Stimulated activated CD8-positive, alpha-beta memory T cell treated with anti-CD3 and anti-CD28 coated beads, Interleukin-2, amount 100 ng/mL, for 1 hour (primary cell): ENCODE measurements around the gene ELOVL2.
"Not testable (repeated sequence)": the region's sequence is repeated elsewhere in the genome, so short reads cannot be mapped to it uniquely, and the experiment has no call there.

Source experiments
- DNase-seq, 2 donors: peaks; one replicate each; pipeline ENCODE4 v3.0.0-alpha.2; 2020; ENCODE audit warnings: low read depth in 2 of 2

ELOVL2 gene

DNA sequence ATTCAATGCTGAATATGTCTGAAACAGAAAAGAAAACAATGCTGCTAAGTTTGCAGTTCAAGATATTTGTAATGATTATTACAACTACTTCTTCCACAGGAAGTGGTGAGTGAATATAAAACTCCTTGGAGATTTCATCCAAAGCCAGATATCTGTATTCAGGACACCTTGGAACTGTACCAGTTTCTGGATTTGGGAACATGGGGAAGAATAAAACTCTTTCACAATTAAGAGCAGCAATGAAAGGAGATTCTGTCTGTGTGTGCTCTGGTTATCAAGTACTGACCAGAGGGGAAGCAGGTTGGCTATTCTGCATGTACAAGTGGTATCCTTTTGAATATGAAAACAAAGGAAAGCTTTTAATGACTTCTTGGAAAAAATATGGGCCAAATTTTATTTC lies 21.1 kb downstream of the ELOVL2 start:
- no peak for DNase-seq

DNA sequence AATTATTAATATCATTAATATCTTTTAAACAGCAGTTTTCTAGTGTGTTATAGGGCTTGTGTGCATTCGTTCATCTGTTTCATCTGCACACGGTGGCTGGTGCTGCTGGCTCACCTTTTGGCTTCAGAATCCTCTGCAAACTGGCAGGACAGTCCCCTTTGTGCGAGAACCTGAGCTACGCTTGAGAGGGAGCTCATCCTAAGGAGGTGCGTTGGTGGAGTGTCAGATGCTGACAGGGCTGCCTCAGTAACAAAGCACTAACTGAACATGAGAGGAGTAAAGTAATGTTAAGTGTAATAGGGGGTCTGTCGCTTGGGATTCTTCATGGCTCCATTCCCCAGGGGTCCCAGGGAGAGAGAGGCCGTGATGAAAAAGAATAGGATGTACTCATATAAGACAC lies 22.4 kb downstream of the ELOVL2 start:
- DNase-seq = no peak

DNA sequence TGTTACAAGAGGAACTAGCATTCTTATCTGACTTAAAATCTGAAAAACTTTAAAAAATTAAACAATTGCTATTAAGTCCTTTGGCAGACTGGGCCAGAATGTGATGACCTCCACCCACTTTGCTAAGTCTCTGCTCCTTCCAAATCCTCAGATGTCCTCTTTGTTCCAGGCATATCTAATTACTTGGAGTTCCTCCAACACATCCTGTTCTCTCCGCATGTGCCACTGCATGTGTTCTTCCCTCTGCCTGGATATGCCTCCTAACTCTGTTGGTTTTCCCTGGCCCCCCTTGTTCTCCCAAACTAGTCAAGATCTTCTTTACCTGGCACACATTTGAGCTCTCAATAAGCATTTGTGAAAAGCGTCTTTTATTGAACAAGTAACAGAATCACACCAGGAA lies 23.1 kb downstream of the ELOVL2 start:
- no peak for DNase-seq

DNA sequence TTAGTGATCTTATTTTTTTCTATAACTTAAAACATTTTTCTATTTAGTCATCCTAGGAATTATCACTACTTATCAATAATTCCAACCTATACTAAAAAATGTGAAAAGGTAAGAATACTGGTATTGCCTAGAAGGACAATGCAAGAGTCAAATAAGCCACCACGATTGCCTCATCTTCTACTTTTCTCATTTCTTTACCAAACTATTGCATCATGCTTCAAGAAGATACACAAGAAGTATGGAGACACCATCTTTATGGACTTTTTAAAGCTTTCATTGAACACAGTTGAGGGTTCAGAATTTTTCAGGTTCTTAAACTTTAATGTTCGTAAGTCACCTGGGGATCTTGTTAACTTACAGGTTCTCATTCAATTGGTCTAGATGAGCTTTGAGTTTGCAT lies 25.9 kb downstream of the ELOVL2 start:
- no peak for DNase-seq

DNA sequence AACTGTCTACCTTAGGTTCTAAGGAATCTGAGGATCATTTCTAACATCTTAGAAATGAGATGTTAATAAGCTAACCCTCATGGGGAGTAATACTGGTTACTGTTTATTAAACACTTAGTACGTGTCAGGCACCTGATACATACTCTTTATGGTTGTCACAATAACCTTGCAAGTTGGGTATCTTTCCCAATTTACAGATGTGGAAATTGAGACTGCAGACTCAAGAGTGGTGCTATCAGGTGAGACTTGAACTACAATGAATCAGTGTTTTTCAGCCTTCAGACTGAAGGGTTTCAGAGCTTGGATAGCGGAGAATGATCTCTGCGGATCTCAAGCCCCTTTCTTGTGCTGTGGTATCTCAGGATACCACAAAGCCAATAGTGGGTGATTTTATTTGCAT lies 27.0 kb downstream of the ELOVL2 start:
- no peak for DNase-seq

DNA sequence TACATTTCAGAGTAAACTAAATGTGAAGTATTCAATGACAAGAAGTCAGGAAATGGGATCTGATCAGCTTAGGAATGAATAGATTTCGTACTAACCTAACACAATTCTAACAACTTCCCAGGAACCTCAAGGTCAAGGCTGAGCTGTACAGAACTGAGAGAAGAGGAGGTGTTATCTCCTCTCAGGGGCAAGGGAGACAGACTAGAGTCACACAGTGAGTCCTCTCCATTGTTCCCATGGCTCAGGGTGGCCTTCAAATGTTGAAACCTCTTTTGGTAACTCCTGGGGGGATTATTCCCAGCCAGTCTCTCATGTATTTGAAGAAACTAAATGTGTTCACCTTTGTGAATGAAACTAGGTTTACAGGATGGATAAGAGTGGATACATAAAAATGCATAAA lies 27.7 kb downstream of the ELOVL2 start:
- DNase-seq = no peak

DNA sequence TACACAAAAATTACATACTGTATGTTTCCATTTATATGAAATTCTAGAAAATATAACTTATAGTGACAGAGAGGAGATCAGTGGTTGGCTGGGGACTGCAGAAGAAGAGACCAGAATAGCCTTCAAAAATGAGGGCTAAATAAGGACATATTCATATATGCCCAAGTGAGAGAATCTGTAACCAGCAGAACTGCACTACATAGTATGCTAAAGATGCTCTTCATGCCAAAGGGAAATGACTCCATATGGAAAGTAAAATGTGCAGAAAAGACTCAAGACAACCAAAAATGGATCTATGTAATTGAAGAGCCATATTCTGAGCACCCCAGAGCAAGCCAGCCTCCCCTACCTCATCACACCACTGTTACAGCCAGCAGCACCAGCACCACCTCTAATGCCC lies 29.0 kb downstream of the ELOVL2 start:
- DNase-seq = no peak

DNA sequence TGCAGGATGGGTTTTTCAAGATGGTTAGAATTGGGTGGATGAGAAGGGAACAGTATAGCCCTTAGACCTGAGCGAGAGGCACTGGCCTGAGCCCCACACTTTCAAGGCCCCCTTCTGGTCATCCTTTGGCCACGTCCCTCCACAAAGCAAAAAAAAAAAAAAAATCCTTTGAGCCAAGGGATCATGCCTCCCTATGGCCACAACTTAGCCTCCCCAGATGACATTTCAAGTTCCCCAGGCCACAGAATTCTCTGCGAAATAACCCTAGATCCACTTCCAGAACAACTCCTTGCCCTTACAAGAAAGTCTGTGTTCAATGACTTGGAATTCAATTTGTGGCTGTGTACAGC lies 30.4 kb downstream of the ELOVL2 start:
- no peak for DNase-seq

DNA sequence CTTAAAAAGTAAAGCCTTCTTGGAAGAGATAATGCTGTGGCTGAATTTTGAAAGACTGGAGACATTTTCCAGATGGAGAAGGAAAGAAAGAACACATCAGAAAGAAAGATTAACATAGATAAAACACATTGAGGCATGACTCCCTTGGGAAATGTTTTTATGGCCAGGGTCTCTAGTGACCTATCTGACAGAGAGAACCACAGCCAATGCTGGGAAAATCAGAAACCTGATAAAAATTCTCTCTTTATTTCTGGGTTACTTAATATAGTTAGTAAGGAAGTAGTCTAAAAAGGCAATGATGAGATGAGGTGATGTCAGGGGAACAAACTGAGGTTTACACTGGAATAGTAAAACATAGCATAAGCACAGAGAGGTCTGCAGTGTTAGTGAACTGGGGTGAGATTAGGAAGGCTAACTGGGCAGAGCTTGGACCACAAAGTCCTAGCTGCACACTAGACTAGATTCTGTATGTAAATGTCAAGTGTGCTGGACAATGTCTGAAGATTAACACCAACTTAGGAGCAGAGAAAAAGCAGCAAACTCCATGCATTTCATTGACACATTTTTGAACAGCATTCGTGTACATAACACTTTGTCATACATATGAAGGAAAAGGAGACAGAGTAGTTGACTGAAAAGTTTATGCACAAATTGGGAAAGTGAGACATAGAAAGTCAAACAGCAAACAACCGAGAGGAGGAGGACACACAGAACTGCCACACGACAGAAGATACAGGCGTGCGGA lies 31.0 kb downstream of the ELOVL2 start:
- no peak for DNase-seq

DNA sequence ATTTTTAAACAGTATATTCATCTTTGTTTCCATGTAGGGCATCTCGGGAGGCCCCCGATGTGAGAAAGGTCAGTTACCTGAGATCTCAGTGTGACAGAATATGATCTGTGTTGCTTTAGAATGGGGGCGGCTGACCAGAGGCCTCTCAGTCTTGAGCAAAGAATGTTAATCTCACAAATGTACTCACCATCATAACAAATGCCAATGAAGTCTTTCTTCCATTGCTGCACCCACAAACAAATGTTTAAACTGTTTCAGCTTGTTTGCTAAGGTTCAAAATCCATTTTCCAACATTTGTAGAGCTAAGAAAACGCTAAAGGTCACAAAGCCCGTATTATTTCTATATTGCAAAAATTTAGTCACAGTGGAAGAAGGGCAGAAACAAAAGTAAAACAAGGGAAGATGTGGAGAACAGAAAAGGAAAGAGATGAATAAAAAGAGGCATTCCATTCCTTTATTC lies 31.8 kb downstream of the ELOVL2 start:
- DNase-seq = no peak

DNA sequence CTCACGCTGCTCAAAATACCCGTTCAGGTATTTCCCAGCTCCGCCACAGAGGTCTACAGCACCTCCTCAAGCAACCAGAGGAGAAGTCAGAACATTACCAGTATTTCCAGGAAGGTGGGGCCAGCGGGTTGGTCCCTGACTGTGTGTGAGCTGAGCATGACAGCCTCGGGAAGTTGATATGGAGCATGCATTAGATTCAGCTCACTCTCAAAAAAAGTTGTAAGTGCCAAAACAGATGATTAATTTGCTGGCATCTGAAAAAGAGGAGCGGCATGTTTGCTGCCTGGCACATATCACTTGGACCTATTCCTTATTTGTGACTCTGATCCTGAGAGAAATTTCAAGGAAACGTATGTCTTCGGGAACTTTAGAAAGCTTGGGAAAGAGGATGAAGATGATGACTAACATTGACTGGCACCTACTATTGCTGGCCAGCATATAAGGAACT lies 32.3 kb downstream of the ELOVL2 start:
- DNase-seq = no peak

DNA sequence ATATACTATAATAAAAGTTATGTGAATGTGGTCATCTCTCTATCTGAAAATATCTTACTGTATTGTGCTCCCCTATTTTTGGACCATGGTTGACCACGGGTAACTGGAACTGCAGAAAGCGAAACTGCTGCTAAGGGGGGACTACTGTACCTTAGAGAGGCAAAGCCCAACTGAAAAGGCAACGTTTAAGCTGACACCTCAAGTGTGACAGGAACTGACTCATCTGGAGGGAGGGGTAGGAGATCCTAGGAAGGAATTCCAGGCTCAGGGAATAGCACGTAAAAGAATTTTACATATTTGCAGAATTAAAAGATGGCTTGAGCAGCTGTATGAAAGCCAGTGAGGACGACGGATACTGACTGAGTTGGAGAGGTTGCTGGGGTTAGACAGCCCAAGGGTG lies 34.8 kb downstream of the ELOVL2 start:
- DNase-seq = no peak

DNA sequence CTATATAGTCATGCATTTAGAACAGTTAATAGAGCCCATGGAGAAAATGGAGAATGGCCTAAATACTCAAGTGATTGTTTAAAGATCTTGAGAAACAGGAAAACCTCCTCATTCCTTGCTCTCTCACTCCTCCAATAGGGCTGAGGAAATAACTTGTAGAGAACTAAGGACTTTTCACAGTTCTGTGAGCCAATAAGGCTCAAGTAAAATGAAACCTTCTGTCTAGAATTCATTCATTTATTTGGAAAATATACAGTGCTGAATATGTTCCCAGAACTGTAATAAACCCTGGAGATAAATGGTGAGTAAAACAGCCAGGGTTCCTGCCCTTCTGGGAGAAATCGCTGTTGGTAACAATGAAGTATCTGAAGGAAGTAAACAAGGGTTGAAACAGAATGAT lies 35.3 kb downstream of the ELOVL2 start:
- DNase-seq = no peak

DNA sequence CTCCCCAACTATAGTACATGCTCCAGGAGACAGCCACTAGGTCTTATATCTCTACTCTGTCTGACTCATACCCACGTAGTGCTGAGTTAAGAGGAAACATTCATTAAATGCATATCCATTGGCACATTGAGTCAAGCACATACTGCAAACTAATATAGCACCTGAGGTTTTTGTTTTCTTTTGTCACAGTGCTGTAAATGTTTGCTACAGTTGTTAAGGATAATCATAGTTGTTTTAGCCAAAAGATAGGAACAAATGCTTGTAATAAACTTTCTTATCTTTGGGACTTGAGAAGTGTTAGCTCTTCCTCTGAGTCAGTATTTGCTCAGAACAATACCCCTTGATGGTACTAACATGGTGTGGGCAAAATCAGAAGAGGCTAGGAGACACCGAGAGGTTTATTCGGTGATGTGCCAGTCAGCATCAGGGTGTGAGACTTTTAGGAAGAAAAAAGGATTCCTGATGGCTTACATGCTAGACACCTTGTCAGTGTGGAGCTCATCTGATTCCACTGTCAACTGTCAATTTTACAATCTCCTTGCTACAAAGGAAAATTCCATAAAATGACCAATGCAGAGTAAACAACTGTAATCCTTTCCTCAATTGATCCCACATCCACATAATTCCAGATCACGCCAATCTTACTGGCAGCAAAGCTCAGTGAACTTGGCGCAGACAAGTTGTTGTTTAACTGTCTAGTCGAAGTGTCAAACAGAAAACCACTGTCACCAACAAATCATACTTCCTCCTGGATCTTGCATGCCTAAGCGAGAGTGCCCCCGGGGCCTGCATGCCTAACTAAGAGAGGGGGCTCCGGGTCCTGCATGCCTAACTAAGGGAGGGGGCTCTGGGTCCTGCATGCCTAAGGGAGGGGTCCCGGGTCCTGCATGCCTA lies 36.1 kb downstream of the ELOVL2 start:
- no peak for DNase-seq

DNA sequence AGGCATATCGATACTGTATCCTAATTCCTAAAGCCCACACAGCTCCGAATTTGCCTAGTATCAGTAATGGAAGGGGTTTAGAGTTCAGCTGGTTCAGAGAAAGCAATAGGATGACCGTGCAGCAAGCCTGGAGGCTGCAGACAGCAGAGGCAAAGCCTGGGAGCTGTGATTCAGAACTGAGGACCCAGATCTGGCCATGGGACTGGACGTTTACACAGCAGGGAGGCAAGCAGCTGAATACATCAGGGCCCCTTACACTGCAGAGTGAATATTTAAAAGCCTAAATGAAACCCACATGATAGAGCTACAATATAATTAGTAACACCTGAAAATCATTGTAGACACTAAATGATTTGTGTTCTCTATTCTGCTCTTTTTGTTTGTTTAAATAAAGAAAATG lies 38.0 kb downstream of the ELOVL2 start:
- no peak for DNase-seq

DNA sequence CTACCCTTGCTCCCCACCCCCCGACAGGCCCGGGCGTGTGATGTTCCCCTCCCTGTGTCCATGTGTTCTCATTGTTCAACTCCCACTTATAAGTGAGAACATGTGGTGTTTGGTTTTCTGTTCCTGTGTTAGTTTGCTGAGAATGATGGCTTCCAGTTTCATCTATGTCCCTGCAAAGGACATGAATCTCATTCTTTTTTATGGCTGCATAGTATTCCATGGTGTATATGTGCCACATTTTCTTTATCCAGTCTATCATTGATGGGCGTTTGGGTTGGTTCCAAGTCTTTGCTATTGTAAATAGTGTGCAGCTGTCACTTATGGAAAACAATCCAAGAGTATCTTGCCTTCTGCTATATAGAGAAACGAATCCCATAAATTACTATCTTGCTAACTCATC lies 40.8 kb downstream of the ELOVL2 start:
- not testable (repeated sequence) for DNase-seq

DNA sequence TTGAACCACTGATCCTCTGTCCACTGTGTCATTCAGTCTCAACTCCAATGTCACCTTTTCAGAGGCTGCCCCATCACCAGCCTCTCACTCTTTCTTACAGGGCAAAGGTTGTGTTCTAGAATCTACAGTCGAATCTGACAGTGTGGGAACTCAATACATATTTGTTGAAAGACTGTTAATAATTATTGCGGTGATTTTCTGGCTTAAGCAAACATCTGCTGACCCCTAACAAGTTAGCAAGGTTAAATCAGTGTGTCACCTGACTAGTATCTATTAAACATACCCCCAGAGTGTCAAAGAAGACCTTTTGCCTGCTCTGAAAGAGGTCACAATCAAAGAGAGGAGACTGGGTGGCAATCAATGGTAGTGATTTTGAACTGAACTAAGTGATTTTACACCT lies 41.9 kb downstream of the ELOVL2 start:
- no peak for DNase-seq

DNA sequence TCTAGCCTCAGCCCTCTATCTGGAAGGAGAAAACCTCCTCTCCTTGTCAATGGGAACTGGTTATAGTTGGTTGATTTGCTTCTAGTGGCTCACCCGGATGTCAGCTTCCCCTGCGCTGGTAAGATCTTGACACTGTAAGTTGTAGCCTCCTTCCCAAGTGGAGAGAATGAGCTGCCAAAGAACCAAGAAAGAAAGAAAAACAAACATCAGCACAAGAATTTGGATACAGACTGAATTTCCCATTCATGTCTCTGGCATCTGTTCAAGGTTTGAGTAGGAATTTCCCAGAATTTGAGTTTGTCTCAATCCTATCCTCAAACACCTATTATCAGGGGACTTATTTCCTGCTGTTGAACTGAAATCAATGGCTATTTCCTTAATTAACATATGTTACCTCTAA lies 44.1 kb downstream of the ELOVL2 start:
- DNase-seq = no peak

DNA sequence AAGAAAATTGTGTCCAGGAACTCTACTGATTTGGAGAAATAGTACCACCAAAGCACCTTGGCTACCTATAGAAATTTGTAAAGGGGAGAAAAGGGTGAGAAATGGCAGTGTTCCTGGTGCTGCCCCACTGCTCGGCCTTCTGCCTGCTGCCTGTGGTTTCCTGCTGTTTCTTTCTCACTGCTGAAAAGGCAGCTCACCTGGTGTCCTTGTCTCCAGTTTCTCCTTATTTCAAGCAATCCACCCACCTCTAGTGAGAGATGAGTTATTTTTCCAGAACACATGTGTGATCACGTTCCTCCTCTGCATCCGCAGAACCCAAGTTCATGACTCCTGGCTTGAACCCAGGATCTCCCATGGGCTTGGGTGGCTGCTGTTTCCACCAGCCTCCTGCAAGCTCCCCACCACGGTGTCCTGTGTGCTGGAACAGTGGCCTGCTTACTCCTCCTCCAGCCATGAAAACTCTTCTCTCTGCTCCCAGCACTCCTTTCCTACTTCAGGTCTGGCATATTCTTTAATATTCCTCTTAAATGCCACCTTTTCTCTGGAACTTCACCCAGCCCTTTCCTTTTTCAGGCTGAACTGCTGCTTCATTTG lies 48.9 kb downstream of the ELOVL2 start:
- DNase-seq = no peak

DNA sequence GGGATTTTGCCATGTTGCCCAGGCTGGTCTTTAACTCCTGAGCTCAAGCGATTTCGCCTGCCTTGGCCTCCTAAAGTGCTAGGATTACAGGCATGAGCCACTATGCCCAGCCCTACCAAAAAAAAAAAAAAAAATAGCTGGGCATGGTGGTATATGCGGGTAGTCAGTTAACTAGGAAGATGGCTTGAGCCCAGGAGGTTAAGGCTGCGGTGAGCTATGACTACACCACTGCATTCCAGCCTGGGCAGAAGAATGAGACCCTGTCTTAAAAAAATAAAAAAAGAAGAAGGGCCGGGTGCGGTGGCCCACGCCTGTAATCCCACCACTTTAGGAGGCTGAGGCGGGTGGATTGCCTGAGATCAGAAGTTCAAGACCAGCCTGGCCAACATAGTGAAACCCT lies 50.2 kb downstream of the ELOVL2 start:
- DNase-seq = no peak

DNA sequence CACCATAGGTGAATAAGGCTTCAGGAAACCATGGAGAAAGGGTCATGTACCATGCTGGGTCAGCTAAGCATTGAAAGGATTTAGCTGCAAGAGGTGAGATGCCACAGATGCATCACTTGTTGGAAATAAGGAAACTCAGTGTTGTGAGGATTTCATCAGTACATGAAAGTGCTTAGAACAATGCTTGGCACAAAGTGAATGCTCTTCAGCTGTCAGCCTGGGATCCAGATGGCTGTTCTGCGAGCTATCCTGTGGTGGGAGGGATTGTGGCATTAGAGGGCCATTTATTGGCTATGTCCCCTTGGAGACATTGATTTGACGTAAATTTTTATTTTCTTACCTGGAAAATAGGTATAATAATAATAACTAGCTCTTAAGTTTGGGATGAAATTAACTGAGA lies 53.0 kb downstream of the ELOVL2 start:
- DNase-seq = no peak

DNA sequence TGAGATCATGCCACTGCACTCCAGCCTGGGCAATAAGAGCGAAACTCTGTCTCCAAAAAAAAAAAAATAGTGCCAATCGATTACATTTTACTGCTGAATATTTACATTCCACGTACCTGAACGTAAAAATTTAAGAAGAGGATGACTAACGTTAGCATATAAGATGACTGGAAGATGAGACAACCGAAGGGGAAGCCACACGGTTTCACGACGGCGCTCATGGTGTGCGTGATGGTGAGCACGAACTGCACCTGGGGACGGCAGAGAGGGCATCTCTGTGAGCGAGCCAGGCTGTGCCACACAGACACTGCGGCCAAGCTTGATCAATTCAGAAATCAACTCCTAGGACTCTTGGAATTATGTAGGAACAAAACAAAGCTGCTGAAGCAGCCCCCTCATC lies 54.5 kb downstream of the ELOVL2 start:
- no peak for DNase-seq

DNA sequence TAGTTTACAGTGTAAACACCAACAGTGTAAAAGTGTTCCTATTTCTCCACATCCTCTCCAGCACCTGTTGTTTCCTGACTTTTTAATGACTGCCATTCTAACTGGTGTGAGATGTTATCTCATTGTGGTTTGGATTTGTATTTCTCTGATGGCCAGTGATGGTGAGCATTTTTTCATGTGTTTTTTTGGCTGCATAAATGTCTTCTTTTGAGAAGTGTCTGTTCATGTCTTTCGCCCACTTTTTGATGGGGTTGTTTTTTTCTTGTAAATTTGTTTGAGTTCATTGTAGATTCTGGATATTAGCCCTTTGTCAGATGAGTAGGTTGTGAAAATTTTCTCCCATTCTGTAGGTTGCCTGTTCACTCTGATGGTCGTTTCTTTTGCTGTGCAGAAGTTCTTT lies 59.1 kb downstream of the ELOVL2 start:
- DNase-seq = not testable (repeated sequence)
